NCI-H82 treated with DMSO at 0.1 percent for 48 hours (cell line): ENCODE measurements around the gene GRIN2C.
"Not testable (repeated sequence)": the region's sequence is repeated elsewhere in the genome, so short reads cannot be mapped to it uniquely, and the experiment has no call there.

Experiments used
- DNase-seq: peaks from one replicate; lab custom pipeline; 2025; ENCODE audit not compliant: unreplicated experiment; lab: John Stamatoyannopoulos, UW

Gene GRIN2C

GRCh38 chr17:74859459-74860228 lies at the start of gene GRIN2C:
GRIN2C (minus strand) TSS chr17:74859885; CDS start chr17:74855092, 4,793 bp downstream.
- no peak for DNase-seq

DNA sequence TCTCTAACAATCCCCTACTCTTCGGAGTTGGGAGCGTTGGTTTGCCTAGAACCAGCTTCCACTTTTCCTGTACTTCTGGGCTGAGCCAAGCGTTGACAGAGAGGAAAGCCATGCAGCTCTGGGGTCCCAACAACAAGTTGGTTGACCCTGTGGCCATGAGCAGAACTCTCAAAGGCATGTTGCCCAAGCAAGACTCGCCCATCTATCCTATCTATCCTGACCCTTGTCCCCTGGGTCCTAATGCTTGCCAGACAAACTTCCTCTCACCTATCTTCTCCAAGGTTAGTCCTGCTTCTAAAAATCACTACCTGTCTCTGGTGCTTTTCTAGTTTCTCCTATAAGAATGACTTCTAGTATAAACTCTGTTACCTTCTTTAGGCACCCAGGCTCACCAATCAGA lies 49.4 kb upstream of the GRIN2C start:
- DNase-seq, result not testable (repeated sequence)

GRCh38 chr17:74907012-74907411 lies 47.3 kb upstream of the GRIN2C start:
- DNase-seq, result no peak

- DNase-seq, result not testable (repeated sequence)
Observed at GRCh38 chr17:74906214-74906793, 46.6 kb upstream of the GRIN2C start.

DNA sequence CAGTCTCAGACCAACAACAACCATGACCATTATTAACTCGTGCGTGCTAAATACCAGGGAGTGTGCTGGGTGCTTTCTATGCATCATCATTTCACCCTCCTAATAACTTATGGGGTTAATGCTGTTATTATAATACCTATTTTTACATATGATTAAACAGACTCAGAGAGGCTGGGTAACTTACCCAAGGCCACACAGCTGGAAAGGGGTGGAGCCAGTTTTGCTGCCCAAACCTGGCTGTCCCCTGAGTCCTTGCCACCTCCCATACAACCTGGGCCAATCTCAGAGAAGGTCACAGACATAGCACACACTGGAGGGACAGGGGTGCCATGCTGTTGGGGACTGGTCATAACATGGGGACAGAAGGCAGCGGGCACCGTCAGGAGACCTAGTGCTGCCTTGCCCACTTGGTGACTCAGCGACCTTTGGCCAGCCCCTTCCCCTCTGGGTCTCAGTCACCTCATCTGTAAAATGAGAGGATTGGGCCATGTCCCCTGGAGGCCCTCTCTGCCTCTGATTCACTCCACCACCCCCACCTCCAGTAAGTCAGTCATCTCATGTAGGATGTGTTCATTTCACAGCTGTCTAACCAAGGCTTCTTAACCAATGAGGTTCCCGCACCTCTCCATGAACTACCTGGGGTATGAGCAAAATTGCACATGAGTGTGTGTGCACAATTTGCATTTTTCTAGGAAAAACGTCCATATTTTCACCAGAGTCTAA lies 45.2 kb upstream of the GRIN2C start:
- DNase-seq, result no peak

DNA sequence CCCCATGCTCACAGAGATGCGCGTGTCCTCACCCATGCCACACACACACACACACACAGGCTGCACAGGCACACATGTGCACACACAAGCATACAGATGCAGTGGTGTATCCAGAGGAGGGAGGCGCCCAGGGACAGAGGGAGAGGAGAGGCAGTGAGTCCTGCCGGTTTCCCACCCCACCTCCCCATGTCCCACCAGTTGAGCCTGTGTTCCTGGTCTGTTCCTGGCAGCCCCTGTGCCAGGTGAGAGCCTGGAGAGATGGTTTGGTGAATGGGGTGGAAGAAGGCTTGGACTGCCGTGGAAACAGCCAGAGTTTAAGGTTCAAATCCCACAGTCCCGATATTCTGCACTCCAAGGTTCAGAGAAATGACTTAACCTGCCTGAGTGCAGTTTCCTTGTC lies 44.0 kb upstream of the GRIN2C start:
- DNase-seq, result no peak

DNA sequence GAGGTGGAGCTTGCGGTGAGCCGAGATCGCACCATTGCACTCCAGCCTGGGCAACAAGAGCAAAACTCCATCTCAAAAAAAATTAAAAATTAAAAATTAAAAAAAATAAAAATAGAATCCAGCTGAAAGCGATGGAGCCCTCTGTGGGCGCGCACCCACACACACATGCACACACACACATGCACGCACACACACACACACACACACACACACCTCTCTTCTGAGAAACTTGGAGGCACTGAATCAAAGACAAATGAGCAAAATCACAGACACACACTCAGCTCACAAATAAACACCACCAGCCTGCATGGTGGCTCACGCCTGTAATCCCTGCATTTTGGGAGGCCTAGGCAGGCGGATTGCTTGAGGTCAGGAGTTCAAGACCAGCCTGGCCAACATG lies 43.3 kb upstream of the GRIN2C start:
- no peak for DNase-seq

GRCh38 chr17:74901353-74902135 lies 41.9 kb upstream of the GRIN2C start:
- DNase-seq, result no peak

DNA sequence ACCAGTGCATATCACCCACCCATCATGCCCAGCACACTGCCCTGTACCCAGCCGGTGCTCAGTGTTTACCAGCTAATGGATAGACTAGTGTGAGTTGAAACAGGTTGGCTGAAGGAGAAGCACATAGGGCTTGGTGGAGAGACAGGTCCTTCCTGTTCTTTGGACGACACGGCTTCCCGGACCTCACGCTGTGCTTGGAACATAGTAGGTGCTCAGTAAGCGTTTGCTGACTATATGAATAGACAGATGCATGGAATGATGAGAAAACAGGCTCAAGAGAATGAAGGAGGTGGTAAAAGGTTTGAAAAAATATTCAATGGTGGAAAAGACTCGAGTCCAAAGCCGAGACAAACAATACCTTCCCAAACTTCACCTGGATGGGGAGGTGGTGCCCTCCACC lies 40.5 kb upstream of the GRIN2C start:
- DNase-seq, result no peak

DNA sequence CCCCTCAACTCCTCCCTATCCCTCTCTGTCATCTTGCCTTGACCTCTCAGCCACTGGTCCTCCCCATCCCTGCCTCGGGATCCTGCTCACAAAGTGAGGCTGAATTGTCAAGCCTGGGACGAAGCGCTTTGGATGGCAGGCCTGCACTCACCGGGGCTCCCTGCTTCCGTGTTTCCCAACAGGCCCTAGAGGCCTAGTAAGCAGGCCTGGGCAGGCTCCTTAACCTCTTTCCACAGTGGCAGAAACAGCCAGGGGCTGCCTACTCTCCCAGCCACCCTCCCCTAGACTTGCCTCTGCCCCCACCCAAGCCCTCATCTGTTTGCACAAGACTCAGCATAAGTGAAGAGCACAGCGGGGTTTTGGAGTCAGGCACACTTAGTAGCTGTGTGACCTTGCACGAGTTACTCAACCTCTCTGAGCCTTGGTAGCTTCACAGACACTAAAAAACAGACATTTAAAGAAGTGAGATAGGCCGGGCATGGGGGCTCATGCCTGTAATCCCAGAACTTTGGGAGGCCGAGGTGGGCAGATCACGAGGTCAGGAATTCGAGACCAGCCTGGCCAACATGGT lies 38.8 kb upstream of the GRIN2C start:
- DNase-seq, result no peak

DNA sequence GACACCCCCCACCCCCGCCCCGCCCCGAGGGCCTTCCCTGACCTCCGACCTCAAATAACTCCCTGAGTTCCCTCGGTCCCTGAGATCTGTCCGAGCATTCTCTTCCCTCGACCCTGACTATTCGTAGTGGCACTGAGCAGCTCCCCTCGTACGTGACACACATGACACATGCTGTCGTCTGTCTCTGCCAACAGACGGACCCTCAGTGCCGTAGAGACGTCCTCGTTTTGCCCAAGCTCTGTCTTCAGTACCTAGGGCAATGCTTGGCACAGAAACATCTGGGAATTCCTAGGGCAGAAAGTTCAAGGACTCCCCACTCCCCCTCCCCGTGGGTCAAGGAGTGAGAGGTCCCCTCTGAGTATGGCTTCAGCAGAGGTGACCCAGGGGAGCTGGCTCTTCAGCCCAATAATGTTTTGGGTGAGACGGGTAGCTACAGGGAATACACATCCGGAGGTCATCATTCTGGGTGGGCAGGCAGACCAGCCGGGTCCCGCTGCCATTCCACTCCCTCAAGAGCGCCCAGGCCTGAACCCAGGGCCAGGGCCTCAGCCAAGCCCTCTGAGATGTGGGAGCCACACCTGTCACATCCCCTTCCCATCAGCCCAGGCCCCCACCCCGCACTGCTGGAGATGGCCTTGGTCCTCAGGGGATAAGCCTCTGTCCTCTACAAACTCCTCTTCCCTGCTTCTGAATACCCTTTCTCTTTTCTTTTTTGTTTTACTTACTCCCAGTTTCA lies 34.4 kb upstream of the GRIN2C start:
- no peak for DNase-seq

- no peak for DNase-seq
Observed at GRCh38 chr17:74892974-74893911, 33.6 kb upstream of the GRIN2C start, which contains the start of gene FADS6. FADS6 (minus strand) TSS chr17:74893633; CDS start chr17:74893595, 38 bp downstream.

GRCh38 chr17:74892013-74892841 lies 32.5 kb upstream of the GRIN2C start:
- DNase-seq, result no peak

GRCh38 chr17:74890554-74890953 lies 30.9 kb upstream of the GRIN2C start:
- DNase-seq, result no peak

- no peak for DNase-seq
Observed at GRCh38 chr17:74888469-74888868, 28.8 kb upstream of the GRIN2C start.

DNA sequence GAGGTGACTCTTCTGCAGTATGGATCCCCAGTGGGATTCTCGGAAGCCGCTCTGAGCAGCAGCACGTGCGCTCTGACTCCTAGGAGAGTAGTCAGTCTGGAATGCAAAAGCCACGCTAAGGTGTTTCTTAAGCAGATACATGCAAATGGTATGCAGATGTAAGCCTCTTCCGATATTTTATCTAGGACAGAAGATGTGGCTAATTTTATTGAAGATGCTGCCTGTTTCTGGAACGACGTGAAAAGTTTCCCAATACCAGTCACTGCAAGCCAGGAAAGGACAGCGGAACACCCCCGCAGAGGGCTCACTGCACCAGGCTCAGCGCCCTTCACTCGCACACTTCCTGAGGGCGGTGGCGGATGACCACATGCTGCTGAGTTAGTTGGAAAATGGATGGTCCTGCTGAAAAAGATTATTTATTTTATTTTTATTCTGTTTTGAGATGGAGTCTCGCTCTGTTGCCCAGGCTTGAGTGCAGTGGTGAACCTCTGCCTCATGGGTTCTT lies 23.6 kb upstream of the GRIN2C start:
- DNase-seq, result no peak

DNA sequence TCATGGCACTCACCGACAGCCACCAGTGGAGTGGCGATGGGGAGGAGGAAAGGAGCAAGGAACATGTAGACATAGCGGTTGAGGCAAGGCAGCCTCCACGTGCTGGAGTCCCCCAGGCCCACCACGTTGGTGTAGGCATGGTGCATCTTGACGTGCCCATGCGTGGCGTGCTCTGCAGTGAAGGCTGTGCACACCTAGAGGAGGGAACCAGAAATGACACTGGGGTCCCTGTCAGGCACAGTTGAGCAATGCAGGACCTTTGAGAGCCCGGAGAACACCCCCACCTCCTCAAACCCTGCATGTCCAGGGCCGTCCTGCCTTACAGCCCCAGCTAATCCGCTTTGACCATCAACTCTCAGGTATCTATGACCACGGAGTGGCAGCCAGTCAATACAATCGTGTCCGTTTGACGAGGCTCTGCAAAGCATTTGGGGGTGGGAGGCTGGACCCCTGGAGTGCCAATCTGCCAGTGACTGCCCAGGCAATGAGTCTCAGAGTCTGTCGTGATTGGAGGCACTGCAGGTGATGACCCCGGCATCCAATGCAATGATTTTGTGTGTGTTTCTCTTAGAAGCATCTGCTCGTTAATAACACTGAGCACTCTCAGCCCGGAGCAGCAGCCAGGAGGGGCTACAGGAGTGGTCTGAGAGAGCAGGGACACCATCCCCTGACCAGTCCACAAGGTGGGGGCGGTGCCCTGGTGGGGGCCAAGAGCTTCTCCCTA lies 23.0 kb upstream of the GRIN2C start:
- no peak for DNase-seq
